BLaER1 treated with 17β-estradiol and CSF1 and Interleukin-3, amounts not matched to agents 10 nM and 100 nM (cell line): ENCODE measurements around the gene RAC2.

Experiments
- H3K27ac ChIP-seq, 11 experiments: shearing (Covaris generic); formaldehyde crosslinking; 2 replicates each; pipeline ENCODE4 v1.8.1; 2022
- H3K27me3 ChIP-seq, 11 experiments: shearing (Covaris generic); formaldehyde crosslinking; 2 replicates each; pipeline ENCODE4 v1.8.1; 2022
- H3K36me3 ChIP-seq, 11 experiments: shearing (Covaris generic); formaldehyde crosslinking; 2 replicates each; pipeline ENCODE4 v1.8.1; 2022
- H3K4me1 ChIP-seq, 10 experiments: shearing (Covaris generic); formaldehyde crosslinking; 2 replicates each; pipeline ENCODE4 v1.8.1; 2022
- H3K4me2 ChIP-seq, 11 experiments: shearing (Covaris generic); formaldehyde crosslinking; 2 replicates each; pipeline ENCODE4 v1.8.1; 2022
- H3K4me3 ChIP-seq, 10 experiments: shearing (Covaris generic); formaldehyde crosslinking; 2 replicates each; pipeline ENCODE4 v1.8.1; 2022
- H3K9ac ChIP-seq, 11 experiments: shearing (Covaris generic); formaldehyde crosslinking; 2 replicates each; pipeline ENCODE4 v1.8.1; 2022
- H3K9me3 ChIP-seq, 11 experiments: shearing (Covaris generic); formaldehyde crosslinking; replicated peaks in 1 of 11; 2 replicates each; pipeline ENCODE4 v1.8.1; 2022
- H4K20me1 ChIP-seq, 11 experiments: shearing (Covaris generic); formaldehyde crosslinking; 2 replicates each; pipeline ENCODE4 v1.8.1; 2022
- Cebpa-rat ChIP-seq, 11 experiments: shearing (Covaris generic); IDR thresholded peaks; 2 replicates each; pipeline ENCODE4 v1.8.1; 2022

Gene RAC2

DNA sequence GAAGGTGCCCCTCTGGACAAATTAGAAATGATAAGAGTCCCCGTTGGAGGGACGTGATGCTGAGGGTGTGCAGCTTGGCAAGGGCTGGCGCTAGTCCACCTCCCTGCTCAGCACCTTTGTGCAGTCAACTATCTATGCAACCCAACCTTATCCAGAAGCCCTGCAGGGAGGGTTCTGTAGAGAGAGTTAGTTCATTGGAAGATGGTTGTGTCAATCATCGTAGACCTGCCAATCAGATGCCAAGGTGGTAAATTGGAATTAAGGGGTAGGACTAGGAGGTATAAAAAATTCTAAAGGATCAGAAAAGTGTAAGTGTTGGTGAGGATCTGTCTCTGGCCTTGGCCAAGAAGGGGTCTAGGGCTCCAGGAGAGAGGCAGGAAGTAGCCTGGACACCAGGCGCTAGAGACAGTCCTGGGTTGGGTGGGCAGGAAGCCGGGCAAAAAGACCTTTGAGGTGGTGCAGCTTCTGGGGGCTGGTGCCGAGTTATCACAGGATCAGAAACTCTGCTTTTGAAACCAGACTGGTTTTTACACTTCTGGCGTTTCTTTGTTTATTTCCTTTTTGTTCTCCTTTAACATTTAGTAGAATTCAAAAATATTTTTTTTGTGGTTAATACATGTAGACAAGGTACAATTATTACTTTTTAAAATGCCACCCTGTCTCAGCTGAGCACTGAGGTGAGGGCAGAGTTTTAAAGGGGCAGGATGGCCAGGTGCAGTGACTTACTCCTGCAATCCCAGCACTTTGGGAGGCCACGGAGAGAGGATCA, 57.7 kb downstream of the RAC2 start:
- no peak for TF ChIP-seq Cebpa-rat (IDR thresholded peaks at IDR 0.05)
- peak overlapping the region; percentile 68 to 92 (median 86) for H3K4me2 ChIP-seq
- H3K4me1 ChIP-seq = peaks cover 32 to 73% (median 60%) of the 10 kb centered on the region in 10 experiments
- H3K36me3 ChIP-seq = no peaks in the 10 kb centered on the region
- no peak overlapping the region; a peak in 1 of 22 replicates for H3K27ac ChIP-seq
- no peaks in the 10 kb centered on the region; a peak in 1 of 22 replicates for H4K20me1 ChIP-seq
- no peaks in the 10 kb centered on the region for H3K9me3 ChIP-seq
- H3K27me3 ChIP-seq = no peaks in the 10 kb centered on the region
- 0 out of 20 replicates have a peak overlapping the region, but pooled peaks of 1 of the 10 experiments have one; percentile 47 for H3K4me3 ChIP-seq
- H3K9ac ChIP-seq = peak overlapping the region in 3 of 11 experiments; percentile 32 to 54 (median 37); a peak in 2 of 22 replicates

GRCh38 chr22:37185646-37186227, 58.3 kb downstream of the RAC2 start:
- Histone ChIP-seq H3K27me3 (no peaks in the 10 kb centered on the region), H3K9ac (no peak overlapping the region), H3K4me1 (peaks cover 32 to 76% (median 63%) of the 10 kb centered on the region in 10 experiments), H3K4me2 (peak overlapping the region in 8 of 11 experiments; percentile 68 to 92 (median 88); a peak in 15 of 22 replicates), H4K20me1 (no peaks in the 10 kb centered on the region; a peak in 1 of 22 replicates), H3K27ac (no peak overlapping the region), H3K9me3 (no peaks in the 10 kb centered on the region), H3K36me3 (no peaks in the 10 kb centered on the region), H3K4me3 (no peak overlapping the region)
- TF ChIP-seq Cebpa-rat (IDR thresholded peaks at IDR 0.05) = no peak

DNA sequence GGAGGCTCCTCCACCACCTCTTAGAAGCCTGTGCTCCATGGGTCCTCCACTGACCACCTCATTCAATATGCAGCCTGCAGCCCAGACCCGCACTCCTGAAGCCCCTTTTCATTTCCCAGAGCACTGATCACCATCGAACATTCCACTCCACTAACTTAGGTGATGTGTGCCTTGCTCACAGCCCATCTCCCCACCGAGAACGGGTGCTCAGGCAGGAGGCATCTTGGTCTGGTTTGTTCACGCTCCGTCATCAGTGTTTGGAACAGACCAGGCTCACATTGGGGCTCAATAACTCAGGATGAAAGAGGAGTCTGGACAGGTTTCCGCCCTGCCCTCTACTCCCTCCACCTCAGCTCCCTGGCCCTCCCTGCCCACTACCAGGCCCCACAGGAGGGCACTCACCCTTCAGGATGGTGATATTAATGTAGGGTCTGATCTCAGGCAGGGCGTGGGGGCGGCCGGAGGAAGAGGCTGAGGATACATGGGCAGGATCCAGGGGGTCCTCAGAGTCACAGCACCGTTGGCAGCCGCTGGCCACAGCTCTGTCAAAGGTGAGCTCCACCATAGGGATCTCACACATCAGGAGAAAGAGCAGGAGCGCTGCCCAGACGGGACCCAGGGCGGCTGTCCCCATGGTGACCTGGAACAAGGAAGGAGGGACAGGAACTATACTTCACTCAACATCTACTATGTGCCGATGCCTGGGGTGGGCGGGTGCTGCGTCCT, 59.1 kb downstream of the RAC2 start:
- no peaks in the 10 kb centered on the region; a peak in 1 of 22 replicates for H4K20me1 ChIP-seq
- TF ChIP-seq Cebpa-rat (IDR thresholded peaks at IDR 0.05) = no peak
- no peaks in the 10 kb centered on the region for H3K27me3 ChIP-seq
- peaks cover 37 to 84% (median 71%) of the 10 kb centered on the region in 10 experiments for H3K4me1 ChIP-seq
- no peak overlapping the region for H3K4me3 ChIP-seq
- peak overlapping the region in 9 of 11 experiments; percentile 5 to 90 (median 59); a peak in 14 of 22 replicates for H3K4me2 ChIP-seq
- H3K27ac ChIP-seq = no peak overlapping the region
- no peaks in the 10 kb centered on the region for H3K36me3 ChIP-seq
- no peak overlapping the region for H3K9ac ChIP-seq
- no peaks in the 10 kb centered on the region for H3K9me3 ChIP-seq

DNA sequence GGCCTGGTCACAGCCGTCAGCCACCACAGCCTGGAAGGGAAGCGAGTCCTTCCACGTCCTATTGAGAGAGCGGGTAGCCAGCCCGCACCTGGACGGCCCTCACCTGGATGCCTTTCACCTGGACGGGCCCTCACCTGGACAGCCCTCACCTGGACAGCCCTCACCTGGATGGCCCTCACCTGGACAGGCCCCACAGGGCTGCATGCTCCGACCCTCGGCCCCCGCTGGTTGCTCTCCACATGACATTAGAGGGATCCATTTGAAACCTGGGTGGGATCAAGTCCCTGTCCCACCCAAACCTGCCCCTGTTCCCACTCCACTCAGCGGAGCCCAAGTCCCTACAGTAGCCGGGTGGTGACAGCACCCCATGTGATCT, 59.7 kb downstream of the RAC2 start:
- no peak overlapping the region for H3K4me3 ChIP-seq
- no peaks in the 10 kb centered on the region; a peak in 1 of 22 replicates for H4K20me1 ChIP-seq
- H3K9me3 ChIP-seq = no peaks in the 10 kb centered on the region
- no peaks in the 10 kb centered on the region for H3K27me3 ChIP-seq
- no peak overlapping the region for H3K27ac ChIP-seq
- peaks cover 38 to 88% (median 76%) of the 10 kb centered on the region in 10 experiments for H3K4me1 ChIP-seq
- peak overlapping the region in 8 of 11 experiments; percentile 36 to 66 (median 50); a peak in 16 of 22 replicates for H3K4me2 ChIP-seq
- no peak for TF ChIP-seq Cebpa-rat (IDR thresholded peaks at IDR 0.05)
- H3K36me3 ChIP-seq = no peaks in the 10 kb centered on the region
- H3K9ac ChIP-seq = no peak overlapping the region; a peak in 1 of 22 replicates

- Histone ChIP-seq H3K27ac (peak overlapping the region in 2 of 11 experiments; percentile 4 to 38; a peak in 2 of 22 replicates), H3K4me2 (peak overlapping the region in 8 of 11 experiments; percentile 36 to 66 (median 50); a peak in 17 of 22 replicates)
- no peak for TF ChIP-seq Cebpa-rat (IDR thresholded peaks at IDR 0.05)
Observed at GRCh38 chr22:37183432-37184379, 60.4 kb downstream of the RAC2 start.

GRCh38 chr22:37182949-37183245, 61.2 kb downstream of the RAC2 start:
- Histone ChIP-seq H3K36me3 (no peaks in the 10 kb centered on the region), H3K9ac (peak overlapping the region in 1 of 11 experiments; percentile 11; a peak in 1 of 22 replicates), H3K27ac (no peak overlapping the region), H3K4me3 (no peak overlapping the region), H3K4me2 (peak overlapping the region in 2 of 11 experiments; percentile 42 to 59; a peak in 1 of 22 replicates), H3K9me3 (no peaks in the 10 kb centered on the region), H3K4me1 (peaks cover 35 to 88% (median 76%) of the 10 kb centered on the region in 10 experiments), H4K20me1 (no peaks in the 10 kb centered on the region; a peak in 1 of 22 replicates), H3K27me3 (no peaks in the 10 kb centered on the region)
- no peak for TF ChIP-seq Cebpa-rat (IDR thresholded peaks at IDR 0.05)

More at GRCh38 chr22:37183432-37184379, 60.4 kb downstream of the RAC2 start:
- Histone ChIP-seq H3K4me1 (peaks cover 35 to 88% (median 76%) of the 10 kb centered on the region in 10 experiments), H3K36me3 (no peaks in the 10 kb centered on the region), H3K9me3 (no peaks in the 10 kb centered on the region), H3K9ac (peak overlapping the region in 4 of 11 experiments; percentile 2 to 32 (median 18); a peak in 3 of 22 replicates), H3K4me3 (no peak overlapping the region), H4K20me1 (no peaks in the 10 kb centered on the region; a peak in 1 of 22 replicates), H3K27me3 (no peaks in the 10 kb centered on the region)

DNA sequence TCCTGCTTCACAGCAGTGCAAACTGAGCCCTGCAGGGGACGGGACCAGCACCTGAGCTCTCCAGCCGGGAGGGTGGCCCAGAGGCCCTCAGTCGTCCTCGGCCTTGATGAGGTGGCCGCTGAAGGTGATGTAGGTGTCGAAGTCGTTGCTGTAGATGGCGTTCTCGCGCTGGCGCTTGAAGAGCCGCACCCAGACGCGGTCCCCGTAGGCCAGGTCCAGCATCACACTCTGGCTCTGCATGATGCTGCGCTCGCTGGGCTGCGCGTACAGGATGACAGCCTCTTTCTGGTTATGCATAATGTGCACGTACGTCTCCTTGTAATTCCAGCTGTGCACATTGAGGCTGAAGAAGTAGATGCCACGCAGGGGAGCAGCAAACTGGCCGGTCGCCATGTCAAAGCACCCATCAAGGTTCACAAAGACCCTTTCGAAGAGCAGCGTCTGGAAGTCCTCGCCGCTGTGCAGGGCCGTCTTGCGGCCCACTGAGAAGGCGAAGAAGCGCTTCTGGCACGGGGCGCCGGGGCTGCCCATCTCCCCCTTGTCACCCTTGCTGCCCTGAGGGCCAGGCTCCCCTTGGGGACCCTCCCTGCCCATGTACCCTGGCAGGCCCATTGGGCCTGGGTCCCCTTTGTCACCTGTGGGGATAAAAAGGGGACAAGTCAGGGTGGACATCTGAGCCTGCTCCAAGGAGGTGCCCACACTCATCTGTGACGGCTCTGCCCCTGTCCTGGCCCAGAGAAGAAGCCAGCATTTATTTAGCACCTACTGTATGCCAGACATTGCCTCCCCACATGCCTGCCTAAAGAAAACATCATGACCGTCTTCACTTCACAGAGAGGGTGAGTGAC, 61.7 kb downstream of the RAC2 start:
- Histone ChIP-seq H3K9me3 (no peaks in the 10 kb centered on the region), H4K20me1 (no peaks in the 10 kb centered on the region; a peak in 1 of 22 replicates), H3K9ac (no peak overlapping the region), H3K4me3 (no peak overlapping the region), H3K36me3 (no peaks in the 10 kb centered on the region), H3K4me1 (peaks cover 35 to 88% (median 76%) of the 10 kb centered on the region in 10 experiments), H3K27ac (no peak overlapping the region), H3K27me3 (no peaks in the 10 kb centered on the region), H3K4me2 (no peak overlapping the region)
- TF ChIP-seq Cebpa-rat (IDR thresholded peaks at IDR 0.05) = no peak
